Measurements from ENCODE around the gene ITIH5. TPM values are rescaled to one million over a fixed set of nuclear protein-coding genes. Genes with fewer than 3 reads are reported as not detected.

The ITIH5 gene
- total RNA-seq, 1 donor from 2014 or later, result not detected

DNA sequence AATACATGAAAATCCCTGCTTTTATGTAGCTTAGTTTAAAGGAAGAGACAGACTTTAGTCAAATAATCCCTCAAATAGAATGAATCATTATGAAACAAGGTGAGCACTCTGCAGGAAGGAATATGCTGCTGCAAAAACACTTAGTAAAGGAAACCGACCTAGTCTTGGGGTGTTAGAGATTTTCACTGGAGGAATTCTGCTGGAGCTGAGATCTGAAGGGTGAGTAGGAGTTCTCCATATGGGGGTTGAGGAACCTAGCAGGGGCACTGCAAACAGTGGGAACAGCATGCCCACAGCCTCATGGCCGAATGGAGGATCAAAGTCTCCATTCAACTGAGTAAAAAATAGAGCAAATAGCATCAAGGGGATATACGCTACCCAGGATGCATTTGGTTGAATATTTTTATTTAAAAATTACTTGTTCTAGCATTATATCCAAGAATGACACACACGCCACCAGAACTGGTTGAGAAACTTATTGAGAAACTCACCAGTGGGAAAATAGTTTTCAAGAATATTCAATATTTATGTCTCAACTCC, 39.8 kb upstream of the ITIH5 start:
- no peak for TF ChIP-seq CTCF (conservative IDR thresholded peaks at IDR 0.05; ENCODE audit: low read depth, low read length)
- no peak for DNase-seq (ENCODE audit: low read depth)
- H3K4me3 ChIP-seq (ENCODE audit: low read depth, low read length), result no peak overlapping the region

GRCh38 chr10:7705341-7705740, 38.6 kb upstream of the ITIH5 start:
- no peak overlapping the region for H3K4me3 ChIP-seq (ENCODE audit: low read depth, low read length)
- no peak for DNase-seq (ENCODE audit: low read depth)
- TF ChIP-seq CTCF (conservative IDR thresholded peaks at IDR 0.05; ENCODE audit: low read depth, low read length), result no peak

DNA sequence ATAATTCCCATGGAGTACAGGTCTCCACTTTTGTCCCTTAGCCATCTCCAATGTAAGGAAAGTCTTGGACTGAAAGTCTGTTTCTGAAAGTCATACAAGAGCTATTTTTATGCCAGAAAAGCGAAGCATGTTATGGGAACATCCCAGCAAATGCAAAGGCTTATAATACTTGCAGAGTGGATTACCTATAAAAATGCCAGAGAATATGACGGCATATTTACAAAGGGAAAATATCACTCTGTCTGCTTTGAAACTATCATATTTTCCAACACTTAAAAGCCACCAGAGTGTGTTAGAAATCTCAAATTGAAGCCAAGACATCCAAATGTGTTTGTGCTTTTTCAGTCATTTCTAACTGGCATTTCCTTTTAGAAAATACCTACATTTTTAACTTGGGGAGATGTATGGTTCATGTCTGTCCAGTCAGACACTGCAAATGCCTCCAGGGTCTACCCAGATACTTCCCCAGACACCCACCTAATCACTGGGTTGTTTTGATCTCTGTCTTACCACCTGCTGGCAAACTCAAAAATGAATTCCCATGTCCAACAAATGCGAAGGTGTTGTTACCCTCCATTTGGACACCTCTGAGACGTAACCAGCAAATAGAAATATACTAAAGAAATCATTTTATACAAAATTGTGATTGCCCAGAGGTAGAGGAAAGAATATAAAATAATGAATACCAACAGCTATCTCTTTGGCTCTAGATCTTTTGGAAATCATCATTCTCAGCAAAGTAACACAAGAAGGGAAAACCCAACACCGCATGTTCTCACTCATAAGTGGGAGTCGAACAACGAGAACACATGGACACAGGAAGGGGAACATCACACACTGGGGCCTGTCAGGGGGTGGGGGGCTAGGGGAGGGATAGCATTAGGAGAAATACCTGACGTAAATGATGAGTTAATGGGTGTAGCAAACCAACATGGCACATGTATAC, 37.6 kb upstream of the ITIH5 start:
- no peak overlapping the region for H3K4me3 ChIP-seq (ENCODE audit: low read depth, low read length)
- TF ChIP-seq CTCF (conservative IDR thresholded peaks at IDR 0.05; ENCODE audit: low read depth, low read length), result no peak
- DNase-seq (ENCODE audit: low read depth), result no peak

GRCh38 chr10:7703140-7703539, 36.4 kb upstream of the ITIH5 start, which contains the start of gene ITIH2:
TSS of gene ITIH2 (plus strand) at chr10:7703316. CDS start at chr10:7703435, 119 bp downstream.
- no peak within 1 kb of the TSS for H3K4me3 ChIP-seq (ENCODE audit: low read depth, low read length)
- no peak for TF ChIP-seq CTCF (conservative IDR thresholded peaks at IDR 0.05; ENCODE audit: low read depth, low read length)
- no peak for DNase-seq (ENCODE audit: low read depth)

- no peak for DNase-seq (ENCODE audit: low read depth)
Measured at GRCh38 chr10:7702288-7702812, 35.6 kb upstream of the ITIH5 start.

DNA sequence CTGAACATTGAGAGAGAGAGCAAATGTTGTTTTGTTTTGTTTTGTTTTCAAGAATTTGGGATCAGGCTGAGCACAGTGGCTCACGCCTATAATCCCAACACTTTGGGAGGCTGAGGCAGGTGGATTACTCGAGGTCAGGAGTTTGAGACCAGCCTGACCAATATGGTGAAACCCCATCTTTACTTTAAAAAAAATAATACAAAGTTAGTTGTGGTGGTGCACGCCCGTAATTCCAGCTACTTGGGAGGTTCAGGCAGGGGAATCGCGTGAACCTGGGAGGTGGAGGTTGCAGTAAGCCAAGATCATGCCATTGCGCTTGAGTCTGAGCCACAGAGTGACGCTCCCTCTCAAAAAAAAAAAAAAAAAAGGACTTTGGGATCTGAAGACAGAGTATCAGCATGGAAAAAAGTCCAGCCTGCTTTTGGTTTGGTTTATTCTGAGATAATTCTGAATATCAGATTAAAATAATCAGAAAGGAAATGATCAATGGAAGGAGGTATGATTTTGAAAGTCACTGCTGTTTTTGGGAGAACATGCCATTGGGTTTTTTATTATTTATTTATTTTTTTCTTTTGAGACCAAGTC, 34.5 kb upstream of the ITIH5 start:
- no peak for TF ChIP-seq CTCF (conservative IDR thresholded peaks at IDR 0.05; ENCODE audit: low read depth, low read length)
- no peak for DNase-seq (ENCODE audit: low read depth)
- H3K4me3 ChIP-seq (ENCODE audit: low read depth, low read length), result no peak overlapping the region

More at GRCh38 chr10:7702288-7702812, 35.6 kb upstream of the ITIH5 start:
- TF ChIP-seq CTCF (conservative IDR thresholded peaks at IDR 0.05; ENCODE audit: low read depth, low read length), result no peak
- H3K4me3 ChIP-seq (ENCODE audit: low read depth, low read length), result no peak overlapping the region
